Mesenchymal stem cell (in vitro differentiated cells and primary cell): ENCODE results near the gene FAM216A.

Experiments used
- DNase-seq: peaks from one replicate; pipeline ENCODE4 v3.0.0-alpha.2; 2013
- H2AFZ ChIP-seq: one replicate; pipeline ENCODE4 v1.6.1; 2013; ENCODE audit warnings: low read depth, mild to moderate bottlenecking, control low read depth, inconsistent platforms, low read length, moderate library complexity
- H2AK5ac ChIP-seq: 2 replicates; pipeline ENCODE4 v1.6.1; 2013; ENCODE audit warnings: low read length, moderate library complexity, mild to moderate bottlenecking, inconsistent platforms; ENCODE audit not compliant: severe bottlenecking
- H2BK120ac ChIP-seq: one replicate; pipeline ENCODE4 v1.6.1; 2013; ENCODE audit warnings: low read depth, mild to moderate bottlenecking, inconsistent platforms, low read length, moderate library complexity
- H2BK12ac ChIP-seq, 2 experiments: one replicate each; pipeline ENCODE4 v1.6.1; 2013; ENCODE audit warnings: inconsistent platforms in 2 of 2, low read length in 2 of 2, mild to moderate bottlenecking in 2 of 2, moderate library complexity in 2 of 2, control low read depth in 1 of 2
- H2BK15ac ChIP-seq: one replicate; pipeline ENCODE4 v1.6.1; 2013; ENCODE audit warnings: mild to moderate bottlenecking, low read depth, inconsistent platforms; ENCODE audit not compliant: poor library complexity, severe bottlenecking
- H2BK5ac ChIP-seq: 2 replicates; pipeline ENCODE4 v1.6.1; 2013; ENCODE audit warnings: low read depth, mild to moderate bottlenecking, low read length, control low read depth, inconsistent platforms; ENCODE audit not compliant: poor library complexity, severe bottlenecking
- H3K14ac ChIP-seq, 2 experiments: one replicate each; pipeline ENCODE4 v1.6.1; 2013; ENCODE audit warnings: inconsistent platforms in 2 of 2, low read length in 2 of 2, control low read depth in 1 of 2, mild to moderate bottlenecking in 1 of 2, moderate library complexity in 1 of 2
- H3K18ac ChIP-seq, 2 experiments: one replicate each; pipeline ENCODE4 v1.6.1; 2013; ENCODE audit warnings: inconsistent platforms in 2 of 2, low read length in 2 of 2, control low read depth in 1 of 2, low read depth in 1 of 2, mild to moderate bottlenecking in 1 of 2
- H3K23ac ChIP-seq, 2 experiments: one replicate each; pipeline ENCODE4 v1.6.1; 2013; ENCODE audit warnings: inconsistent platforms in 2 of 2, low read length in 2 of 2, mild to moderate bottlenecking in 2 of 2, moderate library complexity in 2 of 2, control low read depth in 1 of 2
- H3K27ac ChIP-seq: 2 replicates; pipeline ENCODE4 v1.5.1; 2013; ENCODE audit warnings: mild to moderate bottlenecking, moderate library complexity, low read length, control low read depth, inconsistent platforms; ENCODE audit not compliant: poor library complexity, severe bottlenecking
- H3K27me3 ChIP-seq, 2 experiments: 2 replicates each; pipeline versions ENCODE4 v1.6.1 to v1.7.0; 2013; ENCODE audit warnings: low read length in 2 of 2, mild to moderate bottlenecking in 2 of 2, moderate library complexity in 2 of 2, control low read depth in 1 of 2, inconsistent platforms in 1 of 2; ENCODE audit not compliant: control insufficient read depth in 1 of 2, insufficient read depth in 1 of 2
- H3K36me3 ChIP-seq, 2 experiments: 2 replicates each; pipeline versions ENCODE4 v1.6.1 to v1.7.0; 2013; ENCODE audit warnings: low read length in 2 of 2, control low read depth in 1 of 2, inconsistent platforms in 1 of 2, low read depth in 1 of 2, mild to moderate bottlenecking in 1 of 2; ENCODE audit not compliant: insufficient read depth in 2 of 2, control insufficient read depth in 1 of 2
- H3K4ac ChIP-seq, 2 experiments: one replicate each; pipeline ENCODE4 v1.6.1; 2013; ENCODE audit warnings: inconsistent platforms in 2 of 2, low read length in 2 of 2, mild to moderate bottlenecking in 2 of 2, moderate library complexity in 2 of 2, control low read depth in 1 of 2, low read depth in 1 of 2
- H3K4me1 ChIP-seq: 2 replicates; pipeline ENCODE4 v1.6.1; 2013; ENCODE audit warnings: low read depth, low read length, control low read depth; ENCODE audit not compliant: control insufficient read depth, insufficient read depth
- H3K4me2 ChIP-seq: 2 replicates; pipeline ENCODE4 v1.6.1; 2013; ENCODE audit warnings: low read length, mild to moderate bottlenecking, inconsistent platforms; ENCODE audit not compliant: poor library complexity, severe bottlenecking
- H3K4me3 ChIP-seq, 2 experiments: 2 replicates each; pipeline versions ENCODE4 v1.5.1 to v1.7.0; 2013; ENCODE audit warnings: low read length in 2 of 2, mild to moderate bottlenecking in 2 of 2, control low read depth in 1 of 2, low read depth in 1 of 2; ENCODE audit not compliant: insufficient read depth in 1 of 2
- H3K79me1 ChIP-seq: replicated peaks from 2 replicates; pipeline ENCODE4 v1.6.1; 2013; ENCODE audit warnings: mild to moderate bottlenecking, control low read depth, low read length, inconsistent platforms; ENCODE audit not compliant: poor library complexity, severe bottlenecking
- H3K9ac ChIP-seq: 2 replicates; pipeline ENCODE4 v1.7.0; 2013; ENCODE audit warnings: mild to moderate bottlenecking, low read length, moderate library complexity
- H3K9me3 ChIP-seq: 2 replicates; pipeline ENCODE4 v1.7.0; 2013; ENCODE audit warnings: mild to moderate bottlenecking, low read length; ENCODE audit not compliant: control insufficient read depth
- H4K8ac ChIP-seq: one replicate; pipeline ENCODE4 v1.6.1; 2013; ENCODE audit warnings: inconsistent platforms, mild to moderate bottlenecking, low read length, moderate library complexity
- H4K91ac ChIP-seq: one replicate; pipeline ENCODE4 v1.6.1; 2013; ENCODE audit warnings: mild to moderate bottlenecking, low read length, inconsistent platforms
- WGBS: methylation state at CpG from one replicate; pipeline ENCODE4 v1.1.7; 2013; ENCODE audit warnings: mixed read lengths; 5-methylcytosine and 5-hydroxymethylcytosine counted together

The FAM216A gene

GRCh38 chr12:110436231-110436630, 32.4 kb upstream of the FAM216A start:
- Histone ChIP-seq H3K4me3 (no peak overlapping the region), H4K91ac (no peak overlapping the region), H3K14ac (no peak overlapping the region), H2AK5ac (no peak overlapping the region), H3K4me1 (peaks cover 1% of the 10 kb centered on the region), H3K23ac (no peak overlapping the region), H4K8ac (no peak overlapping the region), H2AFZ (no peak overlapping the region), H2BK5ac (no peak overlapping the region), H3K79me1 (peaks cover 3% of the 10 kb centered on the region), H3K4me2 (no peak overlapping the region), H3K27ac (no peak overlapping the region), H3K27me3 (no peaks in the 10 kb centered on the region), H3K9me3 (no peaks in the 10 kb centered on the region), H2BK120ac (no peak overlapping the region), H3K36me3 (peaks cover 46 to 50% of the 10 kb centered on the region in 2 experiments), H3K4ac (no peak overlapping the region), H3K18ac (no peak overlapping the region), H2BK15ac (no peak overlapping the region), H3K9ac (peak overlapping the region; percentile 53), H2BK12ac (no peak overlapping the region)
- no peak for DNase-seq
- WGBS, result 100% methylated on average over 1 of the region's 2 CpGs

- Histone ChIP-seq H3K4me3 (no peak overlapping the region), H2BK120ac (no peak overlapping the region), H3K14ac (no peak overlapping the region), H3K79me1 (peaks cover 14% of the 10 kb centered on the region), H3K4me2 (no peak overlapping the region), H2AFZ (no peak overlapping the region), H3K4ac (no peak overlapping the region), H3K9ac (no peak overlapping the region), H2BK12ac (no peak overlapping the region), H2BK5ac (no peak overlapping the region), H3K18ac (no peak overlapping the region), H2AK5ac (no peak overlapping the region), H3K27me3 (no peaks in the 10 kb centered on the region), H3K36me3 (peaks cover 37 to 63% of the 10 kb centered on the region in 2 experiments), H4K8ac (no peak overlapping the region), H3K4me1 (peaks cover 3% of the 10 kb centered on the region), H4K91ac (no peak overlapping the region), H3K27ac (no peak overlapping the region), H3K9me3 (no peaks in the 10 kb centered on the region), H3K23ac (no peak overlapping the region), H2BK15ac (no peak overlapping the region)
- DNase-seq, result no peak
- 100% methylated on average over 2 of the region's 3 CpGs for WGBS
Observed at GRCh38 chr12:110444455-110444854, 24.2 kb upstream of the FAM216A start.

GRCh38 chr12:110449799-110450497, 18.7 kb upstream of the FAM216A start, which contains the start of gene ARPC3:
Gene ARPC3, minus strand, starts transcription at chr12:110450337. Its CDS starts 77 bp downstream, at chr12:110450260.
- H2AFZ ChIP-seq, result no peak within 1 kb of the TSS
- peaks cover 3% of the 10 kb centered on the region for H3K4me1 ChIP-seq
- H3K9me3 ChIP-seq, result no peaks in the 10 kb centered on the region
- peak within 1 kb of the TSS; percentile 91 for H2BK120ac ChIP-seq
- peak within 1 kb of the TSS in 1 of 2 experiments; percentile 93 for H3K14ac ChIP-seq
- peak within 1 kb of the TSS; percentile 44 to 89 for H3K18ac ChIP-seq
- H3K4ac ChIP-seq, result peak within 1 kb of the TSS; percentile 90 to 99
- H3K79me1 ChIP-seq, result peaks cover 3% of the 10 kb centered on the region
- peak; percentile 95 for DNase-seq
- H2BK5ac ChIP-seq, result peak within 1 kb of the TSS; percentile 22
- H2BK12ac ChIP-seq, result no peak within 1 kb of the TSS
- H3K9ac ChIP-seq, result peak within 1 kb of the TSS; percentile 99
- no peaks in the 10 kb centered on the region for H3K27me3 ChIP-seq
- peak within 1 kb of the TSS; percentile 91 for H4K91ac ChIP-seq
- H3K23ac ChIP-seq, result peak within 1 kb of the TSS in 1 of 2 experiments; percentile 5
- H3K4me3 ChIP-seq, result peak within 1 kb of the TSS; percentile 85 to 98
- WGBS, result under 1% methylated on average over 43 of the region's 51 CpGs
- H3K27ac ChIP-seq, result peak within 1 kb of the TSS; percentile 93
- H4K8ac ChIP-seq, result peak within 1 kb of the TSS; percentile 93
- H3K4me2 ChIP-seq, result peak within 1 kb of the TSS; percentile 65
- H3K36me3 ChIP-seq, result peaks cover 20 to 36% of the 10 kb centered on the region in 2 experiments
- peak within 1 kb of the TSS; percentile 93 for H2BK15ac ChIP-seq
- H2AK5ac ChIP-seq, result peak within 1 kb of the TSS; percentile 88

GRCh38 chr12:110451263-110451662, 17.4 kb upstream of the FAM216A start:
- peaks cover 22 to 35% of the 10 kb centered on the region in 2 experiments for H3K36me3 ChIP-seq

More at GRCh38 chr12:110451263-110451662, 17.4 kb upstream of the FAM216A start:
- Histone ChIP-seq H4K91ac (no peak overlapping the region), H2BK5ac (no peak overlapping the region), H2AK5ac (peak overlapping the region; percentile 87), H3K14ac (no peak overlapping the region), H3K18ac (no peak overlapping the region), H2BK15ac (no peak overlapping the region), H2BK120ac (no peak overlapping the region), H2AFZ (no peak overlapping the region), H3K4me3 (no peak overlapping the region), H3K4me1 (peaks cover 3% of the 10 kb centered on the region), H3K23ac (no peak overlapping the region), H3K9ac (peak overlapping the region; percentile 99), H3K27me3 (no peaks in the 10 kb centered on the region), H3K4me2 (no peak overlapping the region), H3K79me1 (peaks cover 2% of the 10 kb centered on the region), H2BK12ac (no peak overlapping the region), H4K8ac (no peak overlapping the region), H3K9me3 (no peaks in the 10 kb centered on the region), H3K4ac (no peak overlapping the region), H3K27ac (no peak overlapping the region)
- WGBS, result 92% methylated on average over 1 of the region's 1 CpG
- DNase-seq, result no peak
